Brain microvascular endothelial cell (primary cell): ENCODE results near the gene ZNF646.

ENCODE experiments used
- DNase-seq: peaks from one replicate; pipeline ENCODE4 v3.0.0-alpha.2; 2020
- H3K27ac ChIP-seq: fragments of 250-450 bp; sonication (Bioruptor Pico); 2 replicates; pipeline ENCODE4 v1.5.1; 2020; ENCODE audit warnings: mild to moderate bottlenecking, moderate library complexity
- H3K27me3 ChIP-seq: fragments of 250-450 bp; sonication (Bioruptor Pico); replicated peaks from 2 replicates; pipeline ENCODE4 v1.5.1; 2020; ENCODE audit warnings: mild to moderate bottlenecking
- H3K36me3 ChIP-seq: fragments of 250-450 bp; sonication (Bioruptor Pico); replicated peaks from 2 replicates; pipeline ENCODE4 v1.5.1; 2020; ENCODE audit warnings: mild to moderate bottlenecking
- H3K4me3 ChIP-seq: 2 replicates; pipeline ENCODE4 v1.5.1; 2011; ENCODE audit warnings: low read depth, mild to moderate bottlenecking, control low read depth, low read length, moderate library complexity
- in situ Hi-C: cut with HindIII; loops from 2 replicates; pipeline ENCODE4 v1.10.0; 2017; ENCODE audit warnings: low sequenced_read_pairs, low pct_ligation_motif_present
- TF ChIP-seq, protein P1 (sequence below): IDR thresholded peaks from 2 replicates; pipeline ENCODE4 v1.5.1; 2011; ENCODE audit warnings: low read depth, mild to moderate bottlenecking, moderate library complexity, low read length, control low read depth, inconsistent platforms; ENCODE audit errors: missing control alignments

Gene ZNF646

GRCh38 chr16:31067342-31067741, 6.9 kb upstream of the ZNF646 start:
- DNase-seq = no peak
- TF ChIP-seq, protein P1, sequence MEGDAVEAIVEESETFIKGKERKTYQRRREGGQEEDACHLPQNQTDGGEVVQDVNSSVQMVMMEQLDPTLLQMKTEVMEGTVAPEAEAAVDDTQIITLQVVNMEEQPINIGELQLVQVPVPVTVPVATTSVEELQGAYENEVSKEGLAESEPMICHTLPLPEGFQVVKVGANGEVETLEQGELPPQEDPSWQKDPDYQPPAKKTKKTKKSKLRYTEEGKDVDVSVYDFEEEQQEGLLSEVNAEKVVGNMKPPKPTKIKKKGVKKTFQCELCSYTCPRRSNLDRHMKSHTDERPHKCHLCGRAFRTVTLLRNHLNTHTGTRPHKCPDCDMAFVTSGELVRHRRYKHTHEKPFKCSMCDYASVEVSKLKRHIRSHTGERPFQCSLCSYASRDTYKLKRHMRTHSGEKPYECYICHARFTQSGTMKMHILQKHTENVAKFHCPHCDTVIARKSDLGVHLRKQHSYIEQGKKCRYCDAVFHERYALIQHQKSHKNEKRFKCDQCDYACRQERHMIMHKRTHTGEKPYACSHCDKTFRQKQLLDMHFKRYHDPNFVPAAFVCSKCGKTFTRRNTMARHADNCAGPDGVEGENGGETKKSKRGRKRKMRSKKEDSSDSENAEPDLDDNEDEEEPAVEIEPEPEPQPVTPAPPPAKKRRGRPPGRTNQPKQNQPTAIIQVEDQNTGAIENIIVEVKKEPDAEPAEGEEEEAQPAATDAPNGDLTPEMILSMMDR = no peak
- in situ Hi-C loops = no loop called here
- Histone ChIP-seq H3K36me3 (peaks cover 9% of the 10 kb centered on the region), H3K27me3 (no peaks in the 10 kb centered on the region), H3K27ac (no peak overlapping the region), H3K4me3 (no peak overlapping the region)

GRCh38 chr16:31071861-31072260, 2.4 kb upstream of the ZNF646 start:
- peak overlapping the region; percentile 93 for H3K27ac ChIP-seq
- peak overlapping the region; percentile 98 for H3K4me3 ChIP-seq
- DNase-seq = peak; percentile 18
- H3K36me3 ChIP-seq = no peaks in the 10 kb centered on the region
- no peaks in the 10 kb centered on the region for H3K27me3 ChIP-seq
- TF ChIP-seq, protein P1 = no peak
- in situ Hi-C loops = no loop called here

- H3K36me3 ChIP-seq = peaks cover 3% of the 10 kb centered on the region
- no peaks in the 10 kb centered on the region for H3K27me3 ChIP-seq
- H3K27ac ChIP-seq = peak overlapping the region; percentile 93
- in situ Hi-C loops = no loop called here
- TF ChIP-seq, protein P1 = peak; percentile 14
- peak overlapping the region; percentile 98 for H3K4me3 ChIP-seq
- peak; percentile 52 for DNase-seq
Observed at GRCh38 chr16:31072540-31073141, 1.6 kb upstream of the ZNF646 start.

GRCh38 chr16:31073142-31073969, 866 bp upstream of the ZNF646 start:
- Histone ChIP-seq H3K27me3 (no peaks in the 10 kb centered on the region), H3K36me3 (peaks cover 8% of the 10 kb centered on the region), H3K4me3 (peak overlapping the region; percentile 98), H3K27ac (peak overlapping the region; percentile 93)
- TF ChIP-seq, protein P1 = no peak
- DNase-seq = peak; percentile 89
- in situ Hi-C loops = no loop called here

DNA sequence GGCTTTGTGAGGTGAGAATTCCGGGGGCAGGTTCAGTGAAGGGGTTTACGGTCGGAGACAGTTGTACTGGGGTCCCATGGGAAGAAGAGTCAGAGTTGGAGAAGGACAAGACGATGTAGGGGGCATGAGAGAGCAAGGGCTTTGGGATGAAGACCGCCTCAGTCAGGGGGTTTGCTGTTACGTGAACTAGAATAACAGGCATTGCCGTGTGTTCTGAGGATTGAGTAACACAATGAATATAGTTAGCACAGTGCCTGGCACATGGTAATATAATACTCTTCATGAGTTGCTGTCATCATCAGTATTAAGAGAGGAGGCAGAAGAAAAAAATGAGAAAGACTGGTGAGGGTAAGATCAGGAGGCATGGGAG, 577 bp downstream of the ZNF646 start:
- no peaks in the 10 kb centered on the region for H3K27me3 ChIP-seq
- peak overlapping the region; percentile 93 for H3K27ac ChIP-seq
- no peak for DNase-seq
- TF ChIP-seq, protein P1 = peak; percentile 15
- H3K36me3 ChIP-seq = peaks cover 20% of the 10 kb centered on the region
- peak overlapping the region; percentile 98 for H3K4me3 ChIP-seq
- in situ Hi-C loops = no loop called here

DNA sequence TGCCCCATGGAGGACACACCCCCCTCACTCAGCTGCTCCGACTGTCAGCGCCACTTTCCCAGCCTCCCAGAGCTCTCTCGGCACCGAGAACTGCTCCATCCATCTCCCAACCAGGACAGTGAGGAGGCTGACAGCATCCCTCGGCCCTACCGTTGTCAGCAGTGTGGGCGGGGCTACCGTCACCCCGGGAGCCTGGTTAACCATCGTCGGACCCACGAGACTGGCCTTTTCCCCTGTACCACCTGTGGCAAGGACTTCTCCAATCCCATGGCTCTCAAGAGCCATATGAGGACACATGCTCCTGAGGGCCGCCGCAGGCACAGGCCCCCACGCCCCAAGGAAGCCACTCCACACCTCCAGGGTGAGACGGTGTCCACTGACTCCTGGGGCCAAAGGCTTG, 2.1 kb downstream of the ZNF646 start:
- in situ Hi-C loops = no loop called here
- no peak for DNase-seq
- Histone ChIP-seq H3K27ac (no peak overlapping the region), H3K27me3 (no peaks in the 10 kb centered on the region), H3K4me3 (no peak overlapping the region), H3K36me3 (peaks cover 28% of the 10 kb centered on the region)
- TF ChIP-seq, protein P1 = no peak
